GM18867 (cell line): Measurements from ENCODE around the gene CTDP1.
"Not testable (repeated sequence)": the region's sequence is repeated elsewhere in the genome, so short reads cannot be mapped to it uniquely, and the experiment has no call there.

Experiments used
- ATAC-seq: cut with Tn5 transposase; IDR thresholded peaks from one replicate; pipeline ENCODE4 v1.9.1; 2021; ENCODE audit warnings: mild to moderate bottlenecking, moderate library complexity; ENCODE audit not compliant: unreplicated experiment

The CTDP1 gene

DNA sequence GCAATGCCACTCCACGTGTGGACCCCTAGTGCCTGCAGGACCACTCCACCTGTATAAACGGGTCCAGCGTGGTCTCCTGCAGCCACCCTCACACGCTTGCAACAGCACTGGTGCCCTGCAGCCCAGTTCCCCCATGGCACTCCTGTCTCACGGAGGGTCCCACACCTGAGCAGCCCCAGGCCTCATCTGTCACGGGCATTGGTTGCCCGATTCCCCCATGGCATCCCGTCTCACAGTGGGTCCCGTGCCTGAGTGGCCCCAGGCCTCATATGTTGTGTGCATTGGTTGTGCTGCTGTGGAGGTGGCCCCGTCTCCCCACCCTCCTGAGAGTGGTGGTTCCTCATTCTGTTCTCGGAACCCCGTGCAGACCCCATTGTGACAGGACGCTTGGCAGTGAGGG lies 43.4 kb downstream of the CTDP1 start:
- no peak for ATAC-seq

DNA sequence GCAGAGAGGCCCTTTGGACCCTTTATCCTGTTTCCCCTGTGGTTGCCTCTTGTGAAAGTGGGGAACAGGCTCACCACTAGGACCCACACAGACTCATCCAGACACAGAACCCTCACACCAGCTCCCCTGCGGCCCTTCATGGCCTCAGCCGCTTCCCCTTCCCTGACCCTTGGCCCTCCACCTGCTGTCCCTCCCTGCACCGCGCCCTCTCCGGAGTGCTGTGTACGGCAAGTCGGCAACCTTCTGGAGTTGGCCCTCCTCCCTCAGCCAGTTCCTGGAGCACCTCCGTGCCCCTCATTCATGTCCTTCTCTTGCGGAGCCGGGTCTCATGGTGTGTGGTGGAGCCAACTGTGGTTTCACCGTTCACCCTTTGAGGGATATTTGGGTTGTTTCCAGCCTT lies 44.0 kb downstream of the CTDP1 start:
- no peak for ATAC-seq

DNA sequence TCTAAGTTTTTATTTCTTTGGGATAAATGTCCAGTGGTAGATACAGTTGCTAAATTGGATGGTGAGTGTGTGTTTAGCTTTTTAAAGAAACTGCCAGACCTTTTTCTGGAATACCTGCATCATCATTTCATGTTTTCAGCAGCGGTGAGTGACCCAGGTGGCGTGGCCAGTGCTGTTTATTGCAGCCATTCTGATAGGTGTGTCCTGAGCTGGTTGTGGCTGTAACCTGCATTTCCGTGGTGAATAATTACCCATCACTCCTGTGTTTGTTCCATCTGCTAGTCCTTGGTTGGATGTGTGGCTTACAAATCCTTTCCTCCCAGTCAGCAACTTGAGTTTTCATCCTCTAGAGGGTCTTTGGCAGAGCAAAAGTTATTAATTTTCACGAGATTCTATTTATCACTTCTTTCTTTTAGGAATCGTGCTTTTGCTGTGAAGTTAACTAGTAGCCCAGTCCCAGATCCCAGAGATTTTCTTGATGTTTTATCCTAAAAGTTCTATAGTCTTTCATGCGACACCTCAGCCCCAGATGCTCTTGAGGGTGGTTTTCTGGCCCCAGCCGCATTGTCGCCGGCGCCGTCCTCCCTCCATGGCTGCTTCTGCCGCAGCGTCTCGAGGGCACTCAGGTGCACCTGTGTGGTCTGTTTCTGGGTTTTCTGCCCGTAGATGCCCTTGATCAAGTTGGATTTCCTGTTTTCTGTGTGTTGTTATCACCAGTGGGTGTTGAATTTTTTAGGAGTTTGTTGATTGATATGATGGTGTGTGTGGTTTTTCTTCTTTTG lies 44.9 kb downstream of the CTDP1 start:
- ATAC-seq: no peak

DNA sequence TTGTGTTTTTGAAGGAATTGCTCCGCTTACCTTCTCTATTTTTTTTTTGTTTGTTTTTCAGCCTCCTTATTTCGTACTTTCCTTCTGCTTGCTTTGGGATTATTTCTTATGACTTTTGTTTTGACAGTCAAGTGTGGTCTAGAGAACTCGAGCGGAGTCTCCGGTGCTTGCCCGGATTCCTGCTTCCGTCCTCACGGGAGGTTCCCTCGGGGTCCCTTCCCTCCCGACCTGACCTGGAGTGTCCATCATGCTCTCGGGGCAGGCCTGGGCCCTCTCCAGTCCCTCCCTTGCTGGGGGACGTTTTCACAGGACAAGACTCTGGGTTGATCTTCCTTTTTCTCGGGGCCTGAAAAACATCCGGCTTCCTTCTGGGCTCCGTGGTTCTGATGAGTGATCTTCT lies 45.9 kb downstream of the CTDP1 start:
- no peak for ATAC-seq

DNA sequence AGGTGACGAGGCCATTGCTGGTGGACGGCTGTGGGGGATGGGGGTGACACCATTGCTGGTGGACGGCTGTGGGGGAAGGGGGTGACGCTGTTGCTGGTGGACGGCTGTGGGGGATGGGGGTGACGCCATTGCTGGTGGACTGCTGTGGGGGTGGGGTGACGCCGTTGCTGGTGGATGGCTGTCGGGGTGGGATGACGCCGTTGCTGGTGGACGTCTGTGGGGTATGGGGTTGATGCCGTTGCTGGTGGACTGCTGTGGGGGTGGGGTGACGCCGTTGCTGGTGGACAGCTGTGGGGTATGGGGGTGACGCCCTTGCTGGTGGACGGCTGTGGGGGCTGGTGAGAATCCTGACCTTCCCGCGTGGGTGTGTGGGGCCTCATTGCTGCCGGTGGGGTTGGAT lies 47.1 kb downstream of the CTDP1 start:
- ATAC-seq: no peak

DNA sequence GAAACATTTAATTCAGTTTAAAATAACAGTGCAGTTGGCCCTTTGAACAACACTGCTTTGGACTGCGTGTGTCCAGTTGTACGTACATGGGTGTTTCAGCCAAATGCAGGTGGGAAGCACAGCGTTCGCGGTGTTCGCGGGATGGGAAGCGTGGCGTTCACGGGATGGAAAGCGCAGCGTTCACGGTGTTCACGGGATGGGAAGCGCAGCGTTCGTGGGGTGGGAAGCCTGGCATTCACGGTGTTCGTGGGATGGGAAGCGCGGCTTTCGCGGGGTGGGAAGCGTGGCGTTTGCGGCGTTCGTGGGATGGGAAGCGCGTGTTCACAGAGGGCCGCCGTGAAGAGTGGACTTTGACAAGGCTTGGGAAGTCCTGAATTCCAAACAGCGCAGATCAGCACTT lies 47.6 kb downstream of the CTDP1 start:
- no peak for ATAC-seq

DNA sequence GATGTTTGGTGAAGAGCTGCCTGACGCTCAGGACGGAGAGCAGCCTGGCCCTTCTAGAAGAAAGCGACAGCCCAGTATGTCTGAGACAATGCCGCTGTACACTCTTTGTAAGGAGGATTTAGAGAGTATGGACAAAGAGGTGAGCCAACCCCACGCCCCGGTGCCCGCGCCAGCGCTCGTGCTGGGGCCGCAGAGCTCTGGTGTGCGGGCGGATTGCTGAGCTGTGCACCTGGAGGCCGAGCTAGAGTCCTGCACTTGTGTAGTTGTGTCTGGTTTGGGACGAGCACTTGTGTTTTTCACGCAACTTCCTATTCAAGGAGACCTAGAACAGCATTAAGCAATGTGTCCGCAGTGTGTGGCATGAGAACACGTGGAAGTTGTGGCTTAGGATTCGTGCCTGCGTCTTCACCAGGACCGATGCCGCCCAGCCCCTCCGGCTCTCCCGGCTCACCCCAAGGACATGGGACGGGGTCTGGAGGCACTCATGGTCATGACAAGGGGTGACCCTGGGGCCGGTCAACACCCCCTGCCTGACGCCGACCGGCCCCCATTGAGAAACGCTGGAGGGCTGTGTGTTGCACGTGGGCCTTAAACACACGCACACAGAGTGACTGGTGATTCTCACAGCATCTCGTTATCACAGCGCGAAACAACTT lies 49.5 kb downstream of the CTDP1 start:
- ATAC-seq: no peak

DNA sequence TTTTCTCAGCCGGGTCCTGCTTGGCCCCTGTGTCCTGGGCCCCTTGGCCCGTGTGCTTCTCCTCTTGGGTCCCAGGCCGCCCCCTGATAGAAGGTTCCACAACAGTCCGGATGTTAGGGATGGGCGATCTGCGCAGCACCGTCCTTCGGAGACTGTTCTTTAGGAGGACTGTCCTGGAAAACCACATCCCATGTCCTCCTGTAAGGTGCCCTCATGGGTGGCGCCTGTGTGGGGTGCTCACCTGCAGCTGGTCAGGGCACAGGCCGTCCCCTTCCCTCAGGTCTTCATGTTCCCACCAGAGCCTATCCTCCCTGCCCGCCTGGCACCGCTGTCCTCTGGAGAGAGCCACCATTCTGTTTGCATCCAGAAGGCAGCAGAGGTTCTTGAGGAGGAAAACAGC lies 50.0 kb downstream of the CTDP1 start:
- no peak for ATAC-seq

DNA sequence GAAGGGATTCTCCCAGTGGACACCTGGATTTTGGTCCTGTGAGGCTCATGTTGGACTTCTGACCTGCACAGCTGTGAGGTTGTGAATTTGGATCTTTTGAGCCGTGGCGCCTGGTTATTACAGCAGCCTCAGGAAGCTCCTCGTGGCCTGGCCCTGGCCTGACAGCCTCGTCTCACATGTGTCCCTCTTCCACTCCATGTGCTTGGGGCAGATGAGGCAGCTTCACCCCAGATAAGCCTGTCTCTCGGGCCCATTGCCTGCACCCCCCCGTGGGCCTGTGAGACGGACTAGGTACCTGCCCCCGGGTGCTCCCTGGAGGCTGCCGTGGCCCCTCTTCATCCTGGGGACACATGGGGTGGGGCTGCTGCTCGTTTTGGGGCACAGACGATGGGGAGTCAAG lies 51.2 kb downstream of the CTDP1 start:
- ATAC-seq: no peak

DNA sequence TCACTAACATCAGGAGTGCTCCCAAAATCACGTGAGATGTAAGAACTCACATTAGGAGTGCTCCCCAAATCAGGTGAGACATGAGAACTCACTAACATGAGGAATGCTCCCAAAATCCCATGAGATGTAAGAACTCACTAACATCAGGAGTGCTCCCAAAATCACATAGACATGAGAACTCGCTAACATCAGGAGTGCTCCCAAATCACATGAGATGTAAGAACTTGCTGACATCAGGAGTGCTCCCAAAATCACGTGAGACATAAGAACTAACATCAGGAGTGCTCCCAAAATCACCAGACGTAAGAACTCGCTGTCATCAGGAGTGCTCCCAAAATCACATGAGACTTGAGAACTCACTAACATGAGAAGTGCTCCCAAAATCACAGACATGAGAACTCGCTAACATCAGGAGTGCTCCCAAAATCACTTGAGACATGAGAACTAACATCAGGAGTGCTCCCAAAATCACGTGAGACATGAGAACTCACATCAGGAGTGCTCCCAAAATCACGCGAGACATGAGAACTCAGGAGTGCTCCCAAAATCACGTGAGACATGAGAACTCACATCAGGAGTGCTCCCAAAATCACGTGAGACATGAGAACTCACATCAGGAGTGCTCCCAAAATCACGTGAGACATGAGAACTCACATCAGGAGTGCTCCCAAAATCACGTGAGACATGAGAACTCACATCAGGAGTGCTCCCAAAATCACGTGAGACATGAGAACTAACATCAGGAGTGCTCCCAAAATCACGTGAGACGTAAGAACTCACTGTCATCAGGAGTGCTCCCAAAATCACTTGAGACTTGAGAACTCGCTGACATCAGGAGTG lies 52.5 kb downstream of the CTDP1 start:
- ATAC-seq: not testable (repeated sequence)

DNA sequence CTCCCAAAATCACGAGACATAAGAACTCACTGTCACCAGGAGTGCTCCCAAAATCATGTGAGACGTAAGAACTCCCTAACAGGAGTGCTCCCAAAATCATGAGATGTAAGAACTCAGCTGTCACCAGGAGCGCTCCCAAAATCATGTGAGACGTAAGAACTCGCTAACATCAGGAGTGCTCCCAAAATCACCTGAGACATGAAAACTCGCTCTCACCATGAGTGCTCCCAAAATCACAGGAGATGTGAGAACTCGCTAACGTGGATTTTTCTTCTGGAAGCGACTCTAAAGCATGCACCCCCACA lies 53.1 kb downstream of the CTDP1 start:
- ATAC-seq: no peak

DNA sequence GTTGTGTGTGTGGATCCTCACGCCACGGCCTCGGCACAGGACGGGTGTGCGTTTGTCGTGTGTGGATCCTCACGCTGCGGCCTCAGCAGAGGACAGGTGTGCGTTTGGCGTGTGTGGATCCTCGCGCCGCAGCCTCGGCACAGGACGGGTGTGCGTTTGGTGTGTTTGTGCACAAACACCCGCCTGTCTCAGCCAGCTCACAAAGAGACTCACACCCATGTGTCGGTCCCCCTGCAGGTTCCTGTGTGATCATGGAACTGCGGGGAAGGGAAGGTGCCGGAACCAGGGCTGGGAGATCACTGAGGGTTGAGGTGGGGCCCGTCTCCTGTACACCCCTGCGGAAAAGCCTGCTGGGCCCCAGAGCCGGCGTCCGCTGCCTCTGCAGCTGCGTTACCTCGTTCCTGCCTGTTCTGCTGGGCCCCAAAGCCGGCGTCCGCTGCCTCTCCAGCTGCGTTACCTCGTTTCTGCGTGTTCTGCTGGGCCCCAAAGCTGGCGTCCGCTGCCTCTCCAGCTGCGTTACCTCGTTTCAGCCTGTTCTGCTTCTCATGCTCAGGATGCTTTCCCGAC lies 53.6 kb downstream of the CTDP1 start:
- no peak for ATAC-seq

DNA sequence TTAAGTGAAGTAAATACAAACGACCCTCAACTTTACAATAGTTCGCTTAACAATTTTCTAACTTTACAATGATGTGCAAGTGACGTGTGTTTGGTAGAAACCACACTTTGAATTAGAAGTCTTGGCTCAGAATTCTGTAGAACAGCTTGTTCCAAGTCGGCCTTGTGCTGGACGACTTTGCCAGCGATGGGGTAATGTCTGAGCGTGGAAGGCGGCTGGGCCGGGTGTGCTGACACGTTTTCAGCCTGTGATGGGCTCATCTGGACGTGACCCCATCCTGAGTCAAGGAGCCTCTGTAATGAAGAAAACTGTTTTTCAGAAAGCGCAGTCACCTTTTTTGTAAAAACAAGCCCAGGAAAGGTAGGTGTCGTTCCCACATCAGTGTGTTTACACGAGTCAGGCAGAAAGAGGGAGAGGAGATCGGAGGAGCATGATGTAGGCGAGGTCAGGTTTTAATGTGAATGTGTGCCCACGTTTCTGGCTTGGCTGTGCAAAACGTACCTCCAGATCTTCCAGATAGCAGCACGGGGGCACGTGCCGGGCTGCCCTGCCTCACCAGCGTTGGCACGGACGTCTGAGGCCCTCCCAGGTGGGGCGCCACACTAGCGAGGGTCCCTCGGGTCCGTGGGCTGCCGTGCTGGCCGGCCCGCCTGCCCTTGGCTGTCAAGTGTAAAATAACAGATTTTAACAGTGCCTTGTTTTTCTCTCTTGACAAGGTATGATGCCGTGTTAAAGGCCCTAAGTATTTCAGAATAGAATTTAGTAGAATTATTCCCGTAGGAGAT lies 54.6 kb downstream of the CTDP1 start:
- no peak for ATAC-seq

DNA sequence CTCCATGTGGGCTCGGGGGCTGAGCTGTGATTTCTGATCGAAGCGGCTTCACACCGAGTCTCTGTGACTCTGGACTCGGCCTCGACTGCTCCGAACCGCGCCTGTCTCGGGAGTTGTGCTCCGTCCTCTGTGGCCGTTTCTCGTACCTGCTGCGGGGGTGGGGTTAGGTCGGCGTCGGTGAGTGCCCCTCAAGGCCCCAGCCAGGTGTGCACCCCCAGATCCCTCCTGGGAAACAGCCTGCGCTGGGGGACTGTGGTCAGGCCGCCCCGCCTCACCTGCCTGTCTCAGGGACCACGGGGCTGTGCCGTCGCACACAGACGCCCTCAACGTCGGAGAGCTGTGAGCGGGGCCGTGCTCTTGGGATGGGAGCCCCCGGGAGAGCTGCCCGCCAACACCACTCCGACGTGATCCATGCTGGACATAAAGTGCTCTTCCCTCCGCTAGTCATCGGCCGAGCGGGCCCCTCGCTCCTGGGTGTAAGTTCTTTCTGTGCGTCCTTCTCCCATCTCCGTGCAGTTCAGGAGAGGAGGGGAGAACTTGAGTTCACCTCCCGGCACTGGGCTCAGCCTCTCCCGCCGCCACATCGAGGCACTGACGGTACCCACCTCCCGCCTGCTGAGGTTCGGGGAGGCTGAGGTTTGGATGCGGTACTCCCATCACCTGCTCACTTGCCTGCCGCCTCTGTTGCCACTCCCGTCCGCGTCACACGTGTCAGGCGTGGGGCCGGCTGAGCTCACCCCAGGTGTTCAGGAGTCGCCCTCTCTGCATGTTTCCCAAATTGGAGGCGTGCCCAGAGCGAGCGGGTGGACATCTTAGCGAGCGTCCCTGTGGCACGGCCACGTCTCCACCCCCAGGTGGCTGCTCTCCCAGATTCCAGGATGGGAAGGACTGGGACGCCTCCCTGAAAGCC lies 55.7 kb downstream of the CTDP1 start:
- ATAC-seq: no peak

DNA sequence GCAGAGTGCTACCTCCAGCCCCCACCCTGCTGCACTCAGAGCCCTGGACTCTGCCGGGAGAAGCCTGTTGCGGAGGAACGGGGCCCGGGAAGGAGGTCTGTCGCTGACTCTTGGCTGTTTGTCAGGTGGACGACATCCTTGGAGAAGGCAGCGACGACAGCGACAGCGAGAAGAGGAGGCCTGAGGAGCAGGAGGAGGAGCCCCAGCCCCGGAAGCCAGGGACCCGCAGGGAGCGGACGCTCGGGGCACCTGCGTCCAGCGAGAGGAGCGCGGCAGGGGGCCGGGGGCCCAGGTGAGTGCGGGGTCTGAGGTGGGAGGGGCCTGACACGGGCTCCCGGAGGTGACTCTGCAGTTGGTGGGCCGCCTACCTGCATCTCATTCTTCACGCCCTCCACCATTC lies 56.6 kb downstream of the CTDP1 start:
- ATAC-seq: no peak

DNA sequence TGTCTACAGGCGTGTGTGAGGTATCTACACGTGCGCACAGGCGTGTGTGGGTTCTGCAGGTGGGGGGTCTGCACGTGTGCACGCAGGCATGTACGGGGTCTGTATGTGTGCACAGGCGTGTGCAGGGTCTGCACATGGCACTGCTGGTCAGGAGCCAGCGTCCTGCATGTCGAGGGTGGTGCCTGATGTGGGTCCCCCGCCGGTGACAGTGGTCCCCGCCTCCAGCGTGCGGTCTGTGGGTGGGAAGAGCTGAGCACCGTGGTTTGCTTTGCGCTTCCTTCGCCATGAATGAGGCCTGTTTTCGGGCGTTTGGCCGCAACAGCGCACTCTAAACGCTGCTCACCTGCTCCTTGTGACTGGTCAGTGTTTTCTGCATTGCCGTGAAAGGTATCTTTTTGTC lies 57.2 kb downstream of the CTDP1 start:
- no peak for ATAC-seq

DNA sequence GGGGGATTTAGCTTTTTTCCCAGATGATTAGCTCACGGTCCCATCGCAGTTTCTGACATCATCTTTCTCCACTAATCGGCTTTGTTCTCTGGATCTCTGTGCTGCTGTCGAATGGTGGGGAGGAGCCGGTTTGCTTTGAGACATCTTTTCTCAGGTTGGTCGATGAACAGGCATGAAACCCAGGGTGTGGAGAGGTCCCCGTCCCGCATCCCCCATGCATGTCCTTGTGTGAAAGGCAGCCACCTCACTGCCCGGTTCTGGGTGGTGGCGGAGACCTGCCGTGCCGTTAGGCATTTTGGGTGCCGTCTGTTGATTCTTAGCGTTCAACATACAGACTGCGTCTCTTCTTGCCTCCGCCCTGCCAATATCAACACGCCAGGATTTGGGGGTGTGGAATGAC lies 57.8 kb downstream of the CTDP1 start:
- ATAC-seq: no peak

DNA sequence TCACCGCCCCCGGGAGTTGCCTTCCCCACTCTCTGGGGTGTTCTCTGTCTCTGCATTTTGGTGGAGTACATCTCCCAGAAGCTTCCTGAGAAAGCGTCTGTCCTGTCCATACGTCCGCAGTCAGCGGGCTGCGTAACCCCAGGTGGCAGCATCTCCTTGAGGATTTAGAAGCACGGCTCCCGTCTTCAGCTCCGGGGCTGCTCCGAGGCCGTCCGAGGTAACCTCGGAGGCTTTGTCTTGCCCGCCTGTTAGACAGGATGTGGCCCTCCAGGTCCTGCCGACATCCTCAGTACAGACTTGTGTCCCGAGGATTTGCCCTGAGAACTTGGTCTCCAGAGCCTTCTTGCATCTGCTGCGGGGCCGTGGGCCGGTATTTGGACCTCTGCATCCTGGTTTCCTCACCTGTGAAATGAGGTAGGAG lies 58.4 kb downstream of the CTDP1 start:
- ATAC-seq: no peak

DNA sequence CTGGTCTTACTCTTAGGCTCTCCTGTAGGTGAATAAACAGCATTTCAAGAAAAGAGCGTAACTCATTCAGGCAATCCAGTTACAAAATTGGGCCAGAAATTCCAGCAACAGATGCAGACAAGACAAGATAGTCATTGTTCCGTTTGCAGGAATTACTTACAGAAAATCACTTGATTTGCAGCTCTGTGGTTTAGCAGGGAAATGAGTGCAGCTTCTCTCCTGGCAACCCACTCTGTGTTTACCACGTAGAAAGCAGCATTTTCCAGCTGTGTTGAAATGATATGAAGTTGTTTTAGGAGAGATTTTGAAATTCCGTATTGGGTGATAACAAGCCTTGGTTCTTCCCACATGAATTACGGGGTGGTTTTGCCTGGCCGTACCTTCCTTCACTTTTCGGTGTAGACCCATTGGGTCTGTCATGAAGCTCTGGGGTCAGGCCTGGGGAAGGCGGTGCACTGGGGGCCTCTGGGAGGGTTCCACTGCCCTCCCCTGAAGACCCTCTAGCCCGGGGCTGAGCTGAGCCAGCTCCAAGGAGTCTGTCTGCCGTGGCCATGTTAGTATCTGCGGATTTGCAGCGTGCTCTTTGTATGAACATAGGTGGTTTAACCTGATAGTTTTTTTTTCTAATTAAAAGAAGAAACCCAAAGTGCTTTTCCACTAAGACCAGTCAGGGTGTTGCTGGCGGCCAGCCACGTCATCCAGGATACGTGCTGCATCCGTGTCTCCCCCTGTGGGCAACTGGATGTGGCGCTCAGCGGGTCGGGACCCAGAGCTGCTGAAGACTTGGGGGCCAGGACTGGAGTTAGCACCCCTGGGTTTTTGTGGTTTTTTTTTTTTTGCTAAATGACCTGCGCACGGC lies 59.2 kb downstream of the CTDP1 start:
- no peak for ATAC-seq
